K562 treated with DMSO at 1 percent for 48 hours (cell line): ENCODE results near the gene S100A11. TPM values are rescaled to one million over a fixed set of nuclear protein-coding genes. Genes with fewer than 3 reads are reported as not detected.

Experiments used
- total RNA-seq: library from RNA; unstranded; fragments of 300-600 nt; gene quantifications from 2 replicates; pipeline ENCODE4 v1.2.3, GENCODE V29; 2022; ENCODE audit warnings: low replicate concordance; ENCODE audit errors: extremely low read depth

The S100A11 gene
- total RNA-seq = not detected in 2 replicates

GRCh38 chr1:152036267-152037216 lies at the start of gene S100A11:
TSS of gene S100A11 (minus strand) at chr1:152037004. CDS start at chr1:152036915, 89 bp downstream.

GRCh38 chr1:151993734-151994496 lies 42.9 kb downstream of the S100A11 start, which contains the start of gene S100A10:
TSS of gene S100A10 (minus strand) at chr1:151993859. CDS start at chr1:151986230, 7,629 bp downstream.

Other genes starting within 250 kb of the S100A11 start
- gene TDRKH, start 246.5 kb downstream of the S100A11 start, total RNA-seq = not detected in 2 replicates
- not detected in 2 replicates for gene LINGO4, start 231.6 kb downstream of the S100A11 start, total RNA-seq
- gene RORC, start 205.2 kb downstream of the S100A11 start, total RNA-seq = not detected in 2 replicates
- gene C2CD4D, start 197.2 kb downstream of the S100A11 start, total RNA-seq = not detected in 2 replicates
- gene THEM5, start 183.3 kb downstream of the S100A11 start, total RNA-seq = not detected in 2 replicates
- gene THEM4, start 127.5 kb downstream of the S100A11 start, total RNA-seq = not detected in 2 replicates
- not detected in 2 replicates for gene S100A10, start 43.1 kb downstream of the S100A11 start, total RNA-seq
- gene TCHHL1, start 52.1 kb upstream of the S100A11 start, total RNA-seq = not detected in 2 replicates
- gene TCHH, start 78.4 kb upstream of the S100A11 start, total RNA-seq = not detected in 2 replicates
- not detected in 2 replicates for gene RPTN, start 122.2 kb upstream of the S100A11 start, total RNA-seq
- gene HRNR, start 187.2 kb upstream of the S100A11 start, total RNA-seq = not detected in 2 replicates